G401.6 (cell line): ENCODE measurements around the gene MKRN2OS.
"Not testable (repeated sequence)": the region's sequence is repeated elsewhere in the genome, so short reads cannot be mapped to it uniquely, and the experiment has no call there.

Source experiments
- FAIRE-seq: peaks from 2 replicates; lab custom pipeline; 2012; peaks lifted over from hg19 to GRCh38; lab: Jason Lieb, UNC

The MKRN2OS gene

GRCh38 chr3:12561397-12561796 is 16.1 kb upstream of the MKRN2OS start:
- no peak for FAIRE-seq

DNA sequence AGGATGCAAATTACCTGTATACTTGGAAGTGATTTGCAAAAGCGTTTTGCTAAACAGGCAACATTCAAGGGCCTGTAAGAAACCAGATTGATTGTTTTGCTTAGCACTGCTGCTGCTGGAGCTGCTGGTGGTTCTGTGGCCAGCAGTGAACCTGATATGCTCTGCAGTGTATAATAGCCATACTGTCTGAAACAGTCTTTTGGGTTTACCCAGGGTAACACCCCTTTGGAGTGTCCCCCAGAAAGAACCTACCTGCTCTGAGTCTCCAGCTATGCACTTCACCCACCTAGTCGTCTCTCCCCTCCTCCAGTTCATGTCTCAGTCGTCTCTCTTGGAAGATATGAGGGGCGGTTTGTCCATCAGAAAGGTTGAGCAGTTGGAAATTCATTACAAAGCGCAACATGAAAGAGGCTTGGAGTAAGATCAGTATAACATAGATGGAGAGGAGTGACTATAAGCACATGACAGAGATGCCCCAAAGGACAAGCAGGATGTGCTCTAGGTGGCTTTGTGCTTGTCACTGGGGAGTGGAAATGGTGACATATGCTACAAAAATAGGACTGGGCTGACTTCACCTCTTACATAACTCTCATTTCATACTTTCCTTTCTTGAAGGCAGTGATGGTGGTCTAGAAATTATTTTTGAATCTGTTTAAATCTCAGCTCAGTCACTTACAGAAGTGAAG is 15.3 kb upstream of the MKRN2OS start:
- FAIRE-seq = no peak

DNA sequence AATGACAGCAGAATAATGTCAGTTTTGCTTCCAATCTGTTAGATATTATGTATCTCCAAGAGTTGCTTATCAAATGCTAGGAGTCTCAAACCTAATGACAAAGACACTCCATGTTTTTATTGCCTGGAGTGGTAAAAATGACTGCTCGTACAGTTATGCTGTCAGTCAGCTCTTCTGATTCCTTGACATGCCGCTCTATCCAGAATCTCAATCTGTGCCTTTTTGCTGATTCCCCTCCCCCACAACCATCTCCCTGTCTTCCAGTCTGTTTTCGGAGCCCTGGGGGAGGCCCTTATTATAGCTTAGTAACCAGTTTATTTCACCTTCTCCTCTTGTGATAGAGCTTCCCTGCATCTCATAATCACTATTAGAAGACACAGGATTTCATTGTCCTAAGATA is 14.2 kb upstream of the MKRN2OS start:
- no peak for FAIRE-seq

DNA sequence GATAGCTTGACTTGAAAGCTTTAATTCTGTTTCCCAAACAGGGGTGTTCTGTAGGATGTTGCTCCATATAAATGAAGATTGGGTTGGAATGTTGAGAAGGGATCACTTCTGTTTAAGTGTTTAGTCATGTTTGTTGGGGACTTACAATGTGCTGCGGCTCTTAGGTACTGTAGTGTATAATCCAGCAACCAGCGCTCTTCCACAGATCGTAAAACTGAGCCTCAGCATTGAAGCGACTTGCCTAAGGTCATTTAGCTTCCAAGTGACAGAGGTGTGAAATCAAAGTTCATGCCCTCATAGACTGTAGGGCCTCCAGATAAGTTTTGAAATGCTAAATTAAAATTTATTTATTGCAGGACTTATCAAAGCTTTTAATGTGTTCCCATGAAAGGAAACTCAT is 13.4 kb upstream of the MKRN2OS start:
- no peak for FAIRE-seq

DNA sequence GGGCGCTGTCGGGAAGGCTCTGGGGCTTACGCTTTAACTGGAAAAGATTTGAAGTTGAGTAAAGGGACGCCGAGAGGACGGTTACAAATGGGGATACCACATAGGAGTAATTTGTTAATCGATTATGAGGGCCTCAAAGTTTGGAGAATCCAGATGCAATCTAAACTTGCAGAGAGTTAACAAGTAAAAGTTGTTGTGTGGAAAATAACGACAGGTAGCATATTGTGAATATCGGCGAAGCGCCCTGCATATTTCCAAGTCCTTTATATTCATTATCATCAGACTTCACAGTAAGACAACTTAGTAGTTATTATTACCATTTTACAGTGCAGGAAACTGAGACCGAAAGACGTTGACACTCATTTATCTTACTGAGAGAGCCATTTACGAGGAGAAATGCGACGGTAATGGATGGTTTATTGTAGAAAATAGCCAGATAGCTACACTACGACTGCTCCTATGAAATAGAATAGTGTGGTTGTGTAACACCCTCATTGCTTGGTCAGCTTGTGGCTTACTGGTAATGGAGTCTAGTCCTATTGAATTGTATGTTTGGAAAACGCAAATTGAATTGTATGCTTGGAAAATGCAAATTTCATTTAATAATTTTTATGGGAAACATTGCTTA is 12.3 kb upstream of the MKRN2OS start:
- FAIRE-seq = peak; percentile 23

DNA sequence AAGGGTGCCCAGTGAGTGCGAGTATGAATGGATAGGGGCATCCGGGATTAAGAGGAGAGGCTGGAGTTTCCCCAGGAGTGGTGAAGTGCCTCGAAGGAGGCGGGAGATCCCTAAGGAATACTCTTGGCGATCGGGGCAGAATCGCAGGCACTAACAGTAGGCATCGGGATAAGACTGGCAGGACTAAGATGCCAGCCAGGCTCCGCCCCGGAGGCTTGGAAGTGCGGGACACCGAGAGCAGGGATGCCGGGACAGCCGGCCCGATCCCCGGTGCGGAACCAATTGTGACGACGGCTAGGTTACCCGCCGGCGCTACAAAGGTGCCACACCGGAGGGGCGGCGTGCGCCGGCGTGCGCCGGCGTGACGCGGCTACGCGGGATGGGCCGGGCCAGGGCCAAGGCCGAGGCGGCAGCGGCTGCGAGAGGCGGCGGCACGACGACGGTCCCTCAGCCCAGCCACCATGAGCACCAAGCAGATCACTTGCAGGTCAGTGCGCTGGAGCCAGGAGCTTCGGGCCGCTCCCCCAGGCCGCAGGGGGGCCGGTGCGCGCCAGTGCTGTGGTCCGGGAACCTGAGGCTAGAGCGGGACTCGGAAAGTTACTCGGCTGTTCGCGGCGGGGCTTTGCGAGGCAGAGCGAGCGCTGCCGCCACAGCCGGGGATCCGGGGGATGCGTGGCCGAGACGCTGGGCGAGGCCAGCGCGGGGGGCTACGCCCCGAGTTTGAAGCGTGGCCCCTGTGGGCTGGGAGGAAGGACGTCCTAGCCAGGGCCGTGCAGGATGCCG is 11.6 kb upstream of the MKRN2OS start, which contains the start of gene MKRN2:
Gene MKRN2, plus strand, starts transcription at position 398 of the 783 bp plus-strand sequence. Its CDS starts 64 bp downstream, at position 462.
- no peak for FAIRE-seq

DNA sequence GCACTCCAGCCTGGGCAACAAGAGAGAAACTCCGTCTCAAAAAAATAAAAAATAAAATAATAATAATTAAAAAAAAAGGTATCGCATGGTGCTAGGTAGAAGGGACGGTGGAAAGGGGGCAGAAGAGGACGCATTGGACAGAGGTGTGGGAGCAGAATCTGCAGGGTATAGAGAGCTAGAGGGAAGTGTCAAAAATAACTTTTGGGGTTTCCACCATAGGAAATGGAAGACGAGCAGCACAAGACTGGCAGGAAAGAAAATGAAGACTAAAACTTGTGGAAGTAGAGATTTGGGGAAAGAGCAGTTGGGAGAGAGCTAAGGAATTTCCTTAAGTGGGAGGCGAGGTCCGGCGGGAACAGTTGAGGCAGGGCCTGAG is 11.0 kb upstream of the MKRN2OS start:
- no peak for FAIRE-seq

GRCh38 chr3:12553921-12554391 is 8.7 kb upstream of the MKRN2OS start:
- FAIRE-seq = no peak

GRCh38 chr3:12549971-12550760 is 4.9 kb upstream of the MKRN2OS start:
- no peak for FAIRE-seq

GRCh38 chr3:12544652-12545472 is 437 bp downstream of the MKRN2OS start:
- FAIRE-seq = no peak

DNA sequence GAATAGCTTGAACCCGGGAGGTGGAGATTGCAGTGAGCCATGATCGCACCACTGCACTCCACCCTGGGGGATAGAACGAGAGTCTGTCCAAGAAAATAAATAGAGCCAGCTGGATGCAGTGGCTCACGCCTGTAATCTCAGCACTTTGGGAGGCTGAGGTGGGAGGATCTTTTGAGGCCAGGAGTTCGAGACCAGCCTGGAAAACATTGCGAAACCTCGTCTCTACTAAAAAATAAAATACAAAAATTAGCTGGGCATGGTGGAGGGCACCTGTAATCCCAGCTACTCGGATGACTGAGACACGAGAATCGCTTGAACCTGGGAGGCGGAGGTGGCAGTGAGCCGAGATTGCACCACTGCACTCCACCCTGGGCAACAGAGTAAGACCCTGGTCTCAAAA is 1.8 kb downstream of the MKRN2OS start:
- FAIRE-seq = not testable (repeated sequence)

DNA sequence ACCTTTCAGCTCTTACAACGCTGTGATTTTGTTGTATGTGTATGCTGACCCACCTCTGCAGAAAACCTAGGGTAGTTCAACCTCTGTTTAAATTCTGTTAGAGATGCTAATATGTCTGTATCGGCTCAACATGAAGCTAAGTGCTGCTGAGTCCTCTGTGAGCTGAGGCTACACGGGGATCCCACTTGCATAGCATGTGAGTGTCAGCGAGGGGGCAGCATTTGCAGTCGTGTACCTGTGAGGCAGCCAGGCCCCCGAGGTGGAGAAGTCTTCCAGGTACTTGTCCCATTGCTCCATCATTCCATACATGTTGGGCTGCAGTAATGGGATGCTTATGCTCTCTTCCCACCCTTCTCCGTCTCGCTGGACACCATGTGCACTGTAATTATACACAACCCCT is 3.7 kb downstream of the MKRN2OS start:
- FAIRE-seq = no peak

DNA sequence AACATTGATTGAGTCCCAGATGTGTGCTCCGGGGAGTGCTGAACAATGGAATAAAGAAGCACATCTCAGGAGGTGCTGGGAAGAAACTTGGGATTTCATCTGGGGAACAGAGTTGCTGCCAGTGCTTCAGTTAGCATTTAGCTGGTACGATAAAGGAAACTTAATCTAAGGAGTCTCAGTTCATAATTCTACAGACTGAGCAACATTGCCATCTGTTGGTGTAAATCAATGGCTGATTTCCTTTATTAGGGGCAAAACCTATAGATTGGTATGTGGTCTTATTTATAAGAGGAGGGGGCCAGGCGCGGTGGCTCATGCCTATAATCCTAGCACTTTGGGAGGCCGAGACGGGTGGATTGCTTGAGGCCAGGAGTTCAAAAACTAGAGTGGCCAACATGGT is 8.9 kb downstream of the MKRN2OS start:
- FAIRE-seq = no peak

DNA sequence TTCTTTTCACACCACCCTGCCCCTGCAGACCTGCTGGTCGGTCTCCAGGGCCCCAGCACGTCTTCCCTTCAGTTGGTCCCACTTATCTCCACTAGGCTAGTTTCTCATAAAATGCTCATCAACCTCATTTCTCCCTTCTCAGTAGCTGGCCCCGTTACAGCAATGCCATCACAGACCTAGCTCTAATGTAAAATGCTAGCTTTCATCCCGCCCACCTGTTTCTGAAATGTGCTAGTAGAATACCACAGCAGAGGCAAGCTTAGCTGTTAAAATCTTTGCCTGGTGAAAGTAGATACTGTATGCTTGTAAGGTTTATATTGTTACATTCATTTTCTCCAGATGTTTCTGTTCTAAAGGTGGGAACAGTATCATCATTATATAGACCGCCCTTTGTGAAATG is 13.1 kb downstream of the MKRN2OS start:
- no peak for FAIRE-seq

DNA sequence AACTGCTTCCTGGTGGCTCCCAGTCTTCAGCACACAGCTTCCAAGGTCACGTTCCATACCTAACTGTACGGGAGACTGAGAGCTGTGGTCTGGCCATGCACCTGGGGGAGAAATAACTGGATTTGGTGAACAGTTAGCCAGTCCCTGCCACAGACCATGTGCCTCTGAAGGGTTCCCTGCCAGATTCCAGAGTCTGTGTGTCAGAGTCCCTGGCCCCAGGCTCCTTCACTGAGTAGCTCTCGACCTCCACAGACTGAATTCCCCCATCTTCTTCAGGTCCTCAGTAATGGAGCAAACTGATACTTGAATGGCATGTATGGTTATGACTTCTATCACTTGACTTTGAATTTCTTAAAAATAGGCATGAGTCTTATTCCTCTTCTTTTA is 17.5 kb downstream of the MKRN2OS start:
- no peak for FAIRE-seq

- FAIRE-seq = no peak
Observed at GRCh38 chr3:12522721-12523120, 22.6 kb downstream of the MKRN2OS start.

DNA sequence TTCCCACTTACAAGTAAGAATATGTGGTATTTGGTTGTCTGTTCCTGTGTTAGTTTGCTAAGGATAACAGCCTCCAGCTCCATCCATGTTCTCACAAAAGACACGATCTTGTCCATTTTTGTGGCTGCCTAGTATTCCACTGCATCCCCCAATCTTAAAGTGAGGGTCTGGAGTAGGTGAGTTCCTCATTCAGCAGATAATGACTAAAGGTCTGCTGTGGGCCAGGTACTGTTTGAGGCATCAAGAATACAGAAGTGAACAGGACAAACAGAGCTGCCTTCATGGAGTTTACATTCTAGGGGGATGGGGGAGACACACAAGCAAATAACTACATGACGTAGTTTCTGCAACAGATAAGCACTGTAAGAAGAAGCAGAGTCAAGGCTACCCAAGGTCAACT is 24.3 kb downstream of the MKRN2OS start:
- no peak for FAIRE-seq

DNA sequence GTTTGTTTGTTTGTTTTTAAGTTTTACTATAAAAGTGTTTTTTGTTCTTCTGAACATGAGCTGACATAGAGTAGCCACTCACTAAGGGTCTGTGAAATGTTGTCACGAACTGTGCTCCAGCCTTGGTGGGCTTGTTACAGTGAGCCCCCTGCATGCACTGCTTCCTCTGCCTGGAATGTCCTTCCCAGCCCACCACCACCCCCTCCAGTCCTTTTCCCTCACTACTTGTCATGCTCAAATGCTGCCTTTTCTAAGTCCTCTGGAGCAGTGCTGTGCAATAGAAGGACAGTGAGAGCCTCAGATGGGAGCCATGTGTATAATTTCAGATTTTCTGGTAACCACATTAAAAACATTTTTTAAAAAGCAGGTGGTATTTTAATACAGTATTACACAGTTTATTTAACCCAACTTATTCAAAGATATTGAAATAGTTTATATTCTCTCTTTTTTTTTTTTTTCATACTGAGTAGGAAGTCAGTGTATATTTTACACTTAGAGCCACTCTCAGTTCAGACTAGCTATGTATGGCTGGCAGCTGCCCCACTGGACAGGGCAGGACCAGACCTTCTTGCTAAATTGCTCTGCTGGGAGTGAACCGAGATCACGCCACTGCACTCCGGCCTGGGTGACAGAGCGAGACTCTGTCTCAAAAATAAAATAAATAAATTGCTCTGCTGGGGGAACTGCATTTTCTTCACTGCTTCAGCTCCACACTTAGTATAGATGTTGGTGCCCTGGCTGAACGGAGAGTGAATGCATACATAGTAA is 26.9 kb downstream of the MKRN2OS start:
- FAIRE-seq = no peak

DNA sequence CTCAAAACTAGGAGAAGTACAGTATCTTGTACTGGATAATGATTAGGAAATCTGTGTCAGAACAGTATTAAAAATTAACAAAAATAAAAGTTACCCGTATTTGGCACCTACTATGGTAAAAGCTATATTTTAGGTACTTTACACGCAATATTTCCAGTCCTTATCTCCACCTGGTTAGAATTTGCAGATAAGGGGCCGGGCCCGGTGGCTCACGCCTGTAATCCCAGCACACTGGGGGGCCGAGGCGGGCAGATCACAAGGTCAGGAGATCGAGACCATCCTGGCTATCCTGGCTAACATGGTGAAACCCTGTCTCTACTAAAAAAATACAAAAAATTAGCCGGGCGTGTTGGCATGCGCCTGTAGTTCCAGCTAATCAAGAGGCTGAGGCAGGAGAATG is 28.4 kb downstream of the MKRN2OS start:
- FAIRE-seq = no peak

DNA sequence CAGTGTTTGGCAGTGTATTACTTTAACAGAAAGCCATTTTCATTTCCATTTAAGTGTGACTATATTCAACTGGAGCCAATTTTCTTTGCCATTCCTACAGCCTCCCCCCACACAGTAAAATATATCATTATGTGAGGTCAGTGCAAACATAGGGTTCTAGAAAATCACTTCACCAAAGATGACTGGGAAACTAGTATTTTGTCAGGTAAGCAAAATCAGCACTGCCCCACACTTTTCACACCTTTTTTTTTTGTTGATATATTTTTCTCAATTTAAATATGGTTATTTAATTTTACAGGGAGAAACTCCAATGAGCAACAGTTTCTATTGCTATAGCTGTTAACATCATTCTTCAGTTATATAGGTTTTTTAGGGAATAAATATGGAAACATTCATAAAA is 29.7 kb downstream of the MKRN2OS start:
- no peak for FAIRE-seq
